Stimulated activated CD8-positive, alpha-beta memory T cell treated with anti-CD3 and anti-CD28 coated beads, Interleukin-7, amount 100 ng/mL, for 24 hours (primary cell): ENCODE measurements around the gene MINAR2.

Source experiments
- DNase-seq: peaks from one replicate; pipeline ENCODE4 v3.0.0-alpha.2; 2020; ENCODE audit warnings: low read depth

The MINAR2 gene

DNA sequence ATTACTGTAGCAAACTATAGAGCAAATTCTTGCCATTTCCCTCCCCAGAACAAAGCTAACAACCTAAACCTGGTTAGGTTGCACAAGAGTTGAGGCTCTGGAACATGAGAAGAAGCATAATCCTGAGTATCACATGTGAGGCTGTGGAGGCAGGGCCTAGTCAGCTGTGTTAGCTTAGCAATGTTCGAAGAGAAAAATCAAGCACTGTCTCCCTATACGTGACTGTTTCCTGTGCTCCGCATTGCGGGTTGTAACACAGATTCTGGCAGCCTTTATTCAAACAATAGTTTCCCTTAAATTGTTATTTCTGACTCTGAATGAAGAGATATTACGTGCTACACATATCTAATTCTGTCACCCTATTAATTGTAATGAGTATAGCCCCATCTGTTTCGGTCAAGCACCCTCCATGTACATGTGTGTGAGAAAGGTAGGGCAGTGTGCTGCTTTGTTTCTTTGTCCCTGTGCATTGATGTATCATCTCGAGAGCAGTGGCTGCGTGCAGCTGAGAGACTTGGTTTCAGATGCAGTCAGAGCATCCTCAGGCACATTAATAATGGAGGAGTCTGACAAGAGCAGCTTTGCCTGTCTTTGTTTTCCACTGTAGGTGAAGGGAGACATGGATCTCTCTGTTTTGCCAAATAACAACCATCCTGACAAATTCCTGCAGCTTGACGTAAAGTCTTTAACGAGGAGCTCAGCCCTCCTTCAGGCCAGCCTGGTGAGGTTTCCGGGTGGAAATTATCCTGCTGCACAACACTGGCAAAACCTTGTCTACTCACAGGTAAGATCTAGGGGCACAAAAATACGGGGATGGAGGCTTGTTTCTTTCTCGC lies at the start of gene MINAR2:
Gene MINAR2, plus strand, starts transcription at position 523 of the 836 bp plus-strand sequence. Its CDS starts 97 bp downstream, at position 620.
- no peak for DNase-seq

DNA sequence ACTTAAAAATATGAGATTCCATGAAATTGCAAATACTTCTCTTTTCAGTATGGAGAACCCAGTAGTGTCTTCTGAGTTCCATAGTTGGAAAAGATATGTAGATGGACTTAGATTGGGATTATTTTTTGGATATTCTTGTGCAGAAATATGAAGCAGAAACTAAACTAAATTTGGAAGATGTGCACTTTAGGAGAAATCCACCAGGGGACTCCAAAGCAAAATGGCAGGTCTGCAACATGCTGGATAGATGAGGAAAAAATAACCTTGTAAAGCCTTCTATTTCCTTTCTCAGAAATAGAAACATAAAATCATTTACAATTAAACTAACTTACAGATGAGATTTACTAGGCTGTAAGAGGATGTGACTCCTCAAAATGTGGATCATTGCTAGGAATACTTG lies 49.2 kb upstream of the MINAR2 start:
- no peak for DNase-seq

GRCh38 chr5:129716235-129716634 lies 31.7 kb upstream of the MINAR2 start:
- DNase-seq: no peak

DNA sequence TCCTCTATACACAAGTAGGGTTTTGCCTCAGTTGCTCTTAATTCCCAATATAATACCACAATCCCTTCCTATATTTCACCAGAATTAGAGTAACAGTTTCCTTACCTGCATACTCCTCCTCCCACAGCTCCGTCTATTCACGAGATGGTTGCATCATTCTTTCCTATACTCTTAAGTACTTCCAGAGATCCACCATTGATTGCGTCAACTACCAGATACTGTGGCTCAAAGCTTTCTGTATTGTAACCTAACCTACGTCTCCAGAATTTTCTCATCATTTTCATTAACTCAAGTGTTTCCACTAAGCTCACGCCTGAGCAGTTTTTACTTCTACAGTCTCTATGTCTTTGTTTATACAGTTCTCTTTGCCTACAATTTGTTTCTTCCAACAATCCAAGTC lies 31.2 kb upstream of the MINAR2 start:
- DNase-seq: no peak

GRCh38 chr5:129717751-129718310 lies 30.1 kb upstream of the MINAR2 start:
- DNase-seq: no peak

DNA sequence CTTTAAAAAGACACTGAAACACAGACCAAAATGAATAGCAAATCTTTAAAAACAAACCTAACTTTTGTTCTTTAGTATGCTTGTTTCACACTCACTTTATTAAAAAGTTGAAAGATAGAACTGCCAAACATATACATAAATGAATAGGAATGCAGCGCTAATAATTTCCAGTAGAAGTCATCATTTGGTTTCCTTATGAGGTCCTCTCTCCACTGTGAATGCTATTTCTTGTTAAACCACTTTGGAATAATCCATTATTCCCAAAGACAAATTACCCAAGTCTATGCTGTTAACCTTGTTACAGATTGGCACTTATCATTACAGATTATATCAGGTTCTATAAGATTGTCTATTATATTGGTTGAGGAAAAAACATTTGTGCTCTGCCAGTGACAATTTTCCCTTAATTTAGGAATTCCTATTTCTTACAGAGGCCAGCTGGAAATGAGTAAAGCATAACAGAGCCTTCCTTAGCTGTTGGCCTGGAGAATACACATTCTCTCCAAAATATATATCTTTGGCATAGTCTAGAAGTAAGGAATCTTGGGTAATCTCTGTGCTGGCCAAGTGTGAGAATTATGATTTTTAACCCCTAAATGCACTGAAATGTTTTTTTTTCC lies 29.3 kb upstream of the MINAR2 start:
- no peak for DNase-seq

DNA sequence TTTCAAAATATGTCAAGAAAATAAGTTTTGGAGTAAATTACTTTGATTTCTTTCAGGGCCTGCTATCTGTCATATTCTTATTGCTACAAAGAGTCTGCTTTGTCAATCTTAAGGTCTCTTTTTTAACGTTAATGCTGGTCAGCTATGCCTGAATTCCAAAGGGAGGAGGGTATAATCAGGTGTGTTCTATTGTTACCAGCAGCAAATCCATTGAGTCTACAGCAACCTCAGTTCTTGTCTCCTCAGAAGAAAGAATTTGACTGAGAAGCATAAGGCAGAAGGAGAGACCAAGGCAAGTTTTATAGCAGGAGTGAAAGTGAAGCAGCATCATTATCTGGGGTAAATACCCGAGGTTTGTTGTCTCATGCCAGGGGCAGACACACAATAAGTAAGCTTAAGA lies 23.7 kb upstream of the MINAR2 start:
- DNase-seq: no peak

- DNase-seq: no peak
Measured at GRCh38 chr5:129724647-129725046, 23.2 kb upstream of the MINAR2 start.

DNA sequence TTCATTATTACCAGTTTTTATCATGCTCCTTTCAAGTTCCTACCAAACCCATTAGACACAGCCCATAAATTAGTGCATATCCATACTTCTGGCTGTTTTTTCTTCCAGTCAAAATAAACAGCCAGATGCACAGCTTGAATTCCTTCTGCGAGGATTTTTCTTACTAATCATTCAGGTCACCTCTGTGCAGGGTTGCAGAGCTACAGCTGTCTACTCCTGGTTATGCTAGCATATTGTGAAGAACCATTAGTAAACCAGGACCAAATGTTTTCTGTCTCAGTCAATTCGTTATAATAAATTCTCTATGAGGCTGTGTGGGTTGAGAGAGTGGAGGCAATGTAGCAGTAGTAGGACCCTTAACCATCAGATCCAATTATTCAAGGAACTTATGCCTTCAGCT lies 8.1 kb upstream of the MINAR2 start:
- DNase-seq: no peak

DNA sequence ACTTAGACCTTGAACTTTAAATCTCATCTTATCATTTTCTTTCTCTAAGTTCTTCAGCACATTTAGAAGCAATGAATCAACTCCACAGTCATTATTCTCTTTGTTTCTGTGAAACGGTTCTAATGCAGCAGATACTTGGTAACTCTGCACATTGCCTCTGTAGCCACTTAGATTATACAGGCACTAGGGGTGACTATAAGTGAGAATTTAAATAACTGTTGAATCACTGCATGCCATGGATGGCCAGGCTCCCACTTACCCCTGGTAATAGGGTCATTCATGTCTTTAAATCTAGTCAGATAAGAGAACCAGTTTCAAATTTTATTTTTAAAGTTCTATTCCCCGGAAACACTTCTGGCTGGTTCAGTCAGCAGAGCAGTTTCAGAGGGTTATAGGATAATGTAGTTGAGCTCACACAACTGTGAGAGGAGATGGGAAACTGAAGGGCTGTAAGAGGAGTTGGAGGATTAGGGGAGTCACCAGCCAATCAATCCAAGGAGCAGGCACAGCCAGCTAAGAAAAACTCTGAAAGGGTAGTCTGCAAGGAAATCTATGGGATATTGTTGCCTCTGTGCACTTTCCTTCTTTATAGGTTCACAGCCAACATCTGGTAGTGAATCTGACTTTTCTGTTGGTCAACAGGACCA lies 4.2 kb upstream of the MINAR2 start:
- no peak for DNase-seq

DNA sequence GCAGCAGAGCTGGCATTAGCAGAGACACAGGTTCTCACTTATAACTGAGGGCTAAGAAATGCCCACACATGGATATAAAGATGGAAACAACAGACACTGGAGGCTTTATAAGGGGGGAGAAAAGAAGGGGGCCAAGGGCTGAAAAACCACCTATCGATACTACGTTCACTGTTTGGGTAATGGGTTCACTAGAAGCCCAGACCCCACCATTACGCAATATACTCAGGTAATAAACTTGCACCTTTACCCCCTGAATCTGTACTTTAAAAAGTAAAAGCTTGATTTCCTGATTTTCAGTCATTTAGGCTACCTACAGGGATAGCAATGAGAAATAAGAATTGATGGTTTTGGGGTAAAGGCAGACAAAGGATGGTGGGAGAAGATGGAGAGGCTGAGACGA lies 1.9 kb upstream of the MINAR2 start:
- no peak for DNase-seq

DNA sequence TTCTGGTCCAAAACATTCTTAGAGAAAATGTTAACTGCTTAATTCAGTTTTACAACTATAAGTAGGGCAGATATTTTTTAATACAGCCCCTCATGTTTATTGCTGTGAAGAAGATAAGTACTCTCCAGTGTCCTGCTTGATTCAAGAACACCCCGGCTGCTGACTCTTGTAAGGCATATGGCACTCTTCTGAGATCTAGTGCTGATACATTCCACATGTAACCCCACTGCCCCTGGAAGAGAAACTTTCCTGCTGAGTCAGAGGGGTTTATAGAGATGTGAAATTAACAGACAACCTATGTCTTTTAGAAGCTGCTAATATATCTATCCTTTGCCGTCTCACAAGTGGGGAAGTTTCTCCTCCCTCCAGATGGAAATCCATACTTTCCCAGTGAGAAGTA lies 1.0 kb upstream of the MINAR2 start:
- no peak for DNase-seq

DNA sequence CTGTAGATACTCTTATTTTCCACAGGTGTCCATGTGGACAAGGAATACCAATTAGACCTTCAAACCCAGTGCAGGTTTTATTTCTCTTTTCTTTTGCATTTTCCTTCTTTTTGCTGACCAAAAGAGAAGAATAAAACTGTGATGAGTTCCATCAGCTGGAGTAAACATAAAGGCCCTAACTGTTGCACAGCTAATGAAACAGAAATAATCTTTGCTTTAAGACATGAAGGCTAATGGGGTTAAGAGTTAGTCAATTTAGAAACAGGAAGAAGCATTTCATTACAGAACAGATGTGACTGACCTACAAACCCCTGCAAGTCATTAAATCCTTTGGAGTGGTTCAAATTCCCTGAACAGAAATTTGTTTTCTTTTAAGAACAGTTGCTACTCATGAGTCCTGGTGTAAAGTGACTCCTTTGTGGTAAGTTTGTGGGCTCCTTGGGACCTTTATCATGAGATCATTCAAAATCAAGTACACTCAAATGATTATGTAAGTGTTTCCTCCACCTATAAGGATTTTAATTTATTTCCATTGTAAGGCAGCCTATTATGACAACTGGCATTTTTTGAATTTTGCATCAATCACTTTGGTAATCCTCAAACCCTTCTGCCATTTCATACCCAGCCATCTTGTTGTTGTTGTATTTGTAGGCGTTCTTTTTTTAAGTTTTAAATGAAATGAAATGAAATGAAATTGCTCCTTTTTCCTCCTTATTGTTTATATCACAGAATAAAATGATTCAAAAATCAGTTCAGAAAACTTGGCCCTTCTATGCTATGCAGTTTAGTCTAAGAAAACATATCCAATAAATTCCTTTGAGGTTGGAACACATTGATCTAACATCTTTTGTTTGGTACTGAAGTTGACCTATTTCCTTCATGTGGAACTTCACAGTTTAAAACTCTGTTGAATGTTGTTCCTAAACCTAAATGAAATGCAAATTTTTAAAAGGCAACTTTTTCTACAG lies 1.3 kb downstream of the MINAR2 start:
- DNase-seq: no peak

- DNase-seq: no peak
Measured at GRCh38 chr5:129760636-129761325, 12.9 kb downstream of the MINAR2 start.

DNA sequence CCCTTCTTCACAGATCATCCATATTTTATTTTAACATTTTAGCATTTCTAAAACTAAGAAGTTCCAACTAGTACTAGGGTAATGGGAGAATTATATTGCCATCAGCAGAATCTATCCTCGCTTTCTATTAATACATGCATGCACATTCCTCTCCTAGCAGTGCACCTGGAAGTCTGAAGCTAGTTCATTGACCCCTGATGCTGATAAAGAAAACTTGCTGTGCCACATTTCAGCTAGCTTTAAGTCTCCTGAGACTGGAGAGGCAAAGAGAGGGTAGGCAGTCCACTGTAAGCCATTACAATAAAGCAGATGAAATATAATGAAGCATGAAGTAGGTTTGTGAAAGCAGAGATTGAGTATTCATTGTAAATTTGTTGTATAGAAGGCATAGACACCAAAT lies 15.8 kb downstream of the MINAR2 start:
- DNase-seq: no peak

GRCh38 chr5:129766798-129767197 lies 18.9 kb downstream of the MINAR2 start:
- DNase-seq: no peak

GRCh38 chr5:129767927-129768380 lies 20.1 kb downstream of the MINAR2 start:
- peak; percentile 7 for DNase-seq

DNA sequence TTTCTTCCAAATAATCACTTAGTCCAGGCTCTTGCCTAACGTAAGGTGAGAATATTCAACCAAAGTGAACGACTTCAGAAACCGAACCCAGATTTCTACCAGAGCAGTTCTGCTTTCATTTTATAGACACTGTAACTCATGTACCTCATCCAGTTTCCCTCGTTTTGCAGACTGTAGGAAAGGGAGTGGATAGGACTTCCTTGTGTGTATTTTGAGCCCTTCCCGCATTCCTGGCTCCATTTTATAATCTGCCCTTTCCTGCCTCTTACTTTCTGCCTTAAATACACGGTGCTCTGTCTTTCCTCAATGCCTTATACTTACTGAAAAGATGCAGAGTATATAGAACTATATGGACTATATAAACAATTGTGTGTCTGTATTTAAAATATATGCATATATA lies 20.8 kb downstream of the MINAR2 start:
- no peak for DNase-seq

DNA sequence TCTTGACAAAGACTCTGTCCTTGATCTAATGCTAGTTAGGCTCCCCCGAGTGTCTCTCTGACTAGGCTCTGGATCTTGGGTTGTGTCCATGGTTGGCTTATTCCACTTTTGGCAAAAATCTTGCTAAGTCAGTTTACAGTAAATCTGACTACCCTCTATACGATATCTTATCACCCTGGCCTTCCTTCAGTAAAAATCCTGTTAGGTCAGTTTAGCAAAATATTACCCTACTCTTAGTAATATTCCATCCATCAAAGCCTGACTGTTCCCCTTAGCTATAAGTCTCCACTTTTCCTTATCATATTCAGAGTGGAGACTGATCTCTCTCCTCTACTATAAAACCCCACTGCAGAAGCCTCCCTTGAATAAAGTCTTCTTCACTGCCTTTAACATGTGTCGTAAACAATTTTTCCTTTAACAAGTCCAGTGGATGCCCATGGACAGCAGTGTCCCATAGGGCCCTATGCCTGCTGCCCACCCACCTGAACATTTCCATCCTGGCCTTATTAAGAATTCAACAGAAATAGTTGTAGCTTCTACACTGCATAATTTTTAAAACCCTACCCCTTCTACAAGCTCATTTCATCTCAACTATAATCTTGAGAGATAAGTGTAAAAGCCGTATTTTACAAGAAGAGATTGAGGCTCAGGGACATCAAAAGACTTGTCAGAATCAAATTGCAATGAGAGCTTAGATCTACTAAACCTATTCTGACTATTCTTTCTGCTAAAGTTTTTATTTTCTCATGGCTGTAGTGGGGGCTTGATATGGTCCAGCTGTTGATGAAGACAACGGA lies 22.3 kb downstream of the MINAR2 start:
- no peak for DNase-seq
